Activated CD8-positive, alpha-beta memory T cell treated with anti-CD3 and anti-CD28 coated beads, Interleukin-2, amount 50 U/mL, for 24 hours (primary cell): ENCODE measurements around the gene LCOR.
"Not testable (repeated sequence)": the region's sequence is repeated elsewhere in the genome, so short reads cannot be mapped to it uniquely, and the experiment has no call there.

Experiments used
- DNase-seq: peaks from one replicate; pipeline ENCODE4 v3.0.0-alpha.2; 2020; ENCODE audit errors: extremely low read depth

Gene LCOR

GRCh38 chr10:97033841-97034240 is 201.7 kb downstream of the LCOR start:
- DNase-seq: not testable (repeated sequence)

DNA sequence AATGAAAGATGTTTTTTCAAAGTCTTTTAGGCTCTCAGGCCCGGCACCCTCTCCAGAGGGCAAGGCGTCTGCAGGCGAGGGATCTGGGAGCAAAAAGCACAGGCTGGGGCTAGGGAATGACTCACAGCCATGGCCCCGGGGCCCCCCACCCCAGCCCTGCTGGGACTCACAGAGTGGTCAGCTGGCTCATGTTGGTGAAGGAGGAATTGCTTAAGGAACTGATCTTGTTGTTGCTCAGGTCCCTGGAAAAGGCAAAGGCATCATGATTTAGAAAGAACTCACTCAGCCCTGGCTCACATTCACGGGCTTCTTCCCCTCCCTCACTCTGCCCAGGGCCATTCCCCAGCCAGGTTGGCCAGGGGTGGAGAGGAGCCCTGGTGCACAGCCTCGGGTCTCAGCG is 202.2 kb downstream of the LCOR start:
- DNase-seq: no peak

DNA sequence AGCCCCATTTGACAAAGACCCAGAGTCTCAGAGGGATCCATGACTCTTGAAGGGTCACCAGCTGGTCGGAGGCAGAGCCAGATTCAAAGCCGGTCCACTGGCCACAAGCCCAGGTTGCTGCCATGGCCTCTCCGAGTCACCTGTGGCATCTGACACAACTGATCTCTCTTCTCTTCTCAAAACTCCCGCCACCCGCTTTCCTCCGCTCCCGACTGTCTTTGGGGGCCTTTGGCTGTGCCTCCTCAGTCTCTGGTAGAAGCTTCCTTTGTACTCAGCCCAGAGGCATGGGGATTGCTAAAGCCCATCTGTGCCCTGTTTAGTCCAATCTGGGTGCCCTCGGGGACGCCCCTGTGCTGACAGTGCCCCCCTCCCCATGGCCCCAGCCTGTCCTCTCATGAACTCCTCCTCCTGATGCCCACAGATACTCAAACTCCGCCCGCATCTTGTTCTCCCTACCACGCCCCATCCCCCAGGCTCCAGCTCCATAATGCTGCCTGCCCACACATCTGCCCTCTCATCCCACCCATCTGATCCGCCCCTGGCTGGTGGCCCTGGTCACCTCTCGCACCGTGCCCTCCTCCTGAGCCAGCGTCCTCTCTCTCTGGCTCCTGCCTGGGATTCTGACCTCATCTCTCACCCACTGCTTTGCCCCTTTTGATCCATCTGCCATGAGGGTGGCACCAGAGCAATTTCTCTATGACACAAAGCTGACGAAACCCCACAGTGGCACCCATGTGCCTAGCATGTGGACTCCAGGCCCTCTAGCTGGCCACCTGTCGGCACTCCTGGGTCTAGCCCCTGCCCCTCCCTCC is 203.1 kb downstream of the LCOR start:
- no peak for DNase-seq

DNA sequence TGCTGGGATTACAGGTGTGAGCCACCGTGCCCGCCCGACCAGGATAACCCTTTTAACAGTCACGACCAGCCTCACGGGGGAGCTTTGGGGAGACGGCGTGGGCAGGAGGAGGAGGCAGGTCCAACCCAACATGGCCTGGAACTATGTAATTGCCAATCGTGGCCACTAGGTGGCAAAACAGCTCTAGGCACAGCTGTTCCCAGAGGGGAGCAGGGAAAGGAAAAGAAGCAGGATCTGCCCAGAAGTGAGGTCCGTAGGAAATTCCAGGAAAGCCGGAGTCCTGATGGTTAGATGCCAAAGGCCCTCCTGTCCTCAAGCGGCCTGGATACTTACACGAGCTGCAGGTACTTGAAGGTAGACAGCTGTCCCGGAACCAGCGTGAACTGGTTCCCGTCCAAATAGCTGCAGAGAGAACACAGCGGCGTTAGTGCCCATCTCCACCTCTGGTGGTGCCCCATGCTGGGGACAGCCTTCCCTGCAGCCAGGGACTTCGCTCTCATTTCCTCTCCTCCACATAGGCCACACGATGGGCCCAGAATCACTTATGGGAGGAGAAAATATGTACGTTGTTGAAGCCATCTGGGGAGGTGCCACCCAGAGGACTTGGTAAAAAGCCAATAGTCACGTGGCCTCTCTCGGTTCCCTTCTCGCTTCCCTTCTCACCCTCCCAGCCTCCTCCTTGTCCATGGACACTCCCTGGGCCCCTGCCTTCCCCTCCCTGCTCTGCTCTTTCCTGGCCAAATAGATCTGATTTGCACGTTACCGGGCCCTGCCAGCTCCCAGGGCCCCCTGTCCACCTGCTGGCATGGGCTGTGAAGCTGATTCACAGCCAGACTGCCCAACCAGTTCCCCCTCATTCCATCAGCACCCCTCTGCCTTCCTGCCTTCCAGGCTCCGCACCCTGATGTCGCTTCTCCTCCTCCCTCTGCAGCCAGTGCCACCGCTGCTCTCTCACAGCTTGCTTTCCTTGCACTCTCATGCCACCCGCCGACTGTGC is 205.6 kb downstream of the LCOR start:
- peak; percentile 51 for DNase-seq

DNA sequence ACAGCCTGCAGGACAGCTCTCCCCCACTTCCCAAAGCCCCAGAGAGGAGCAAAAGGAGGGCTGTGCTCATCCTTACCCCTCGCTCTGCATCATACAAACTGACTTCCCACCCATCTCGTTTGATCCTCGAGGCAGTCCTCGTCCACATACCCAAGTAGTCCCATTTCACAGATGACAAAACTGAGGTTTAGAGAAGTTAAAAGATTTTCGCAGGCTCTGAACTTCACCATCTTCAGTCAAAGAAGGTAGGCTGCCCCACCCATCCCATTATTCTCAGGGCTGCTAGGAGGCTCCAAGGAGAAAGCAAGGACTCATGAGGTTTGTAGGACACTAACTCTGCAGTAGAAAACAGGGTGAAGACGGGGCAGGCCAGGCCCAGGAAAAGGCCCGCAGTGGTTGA is 206.6 kb downstream of the LCOR start:
- DNase-seq: no peak

DNA sequence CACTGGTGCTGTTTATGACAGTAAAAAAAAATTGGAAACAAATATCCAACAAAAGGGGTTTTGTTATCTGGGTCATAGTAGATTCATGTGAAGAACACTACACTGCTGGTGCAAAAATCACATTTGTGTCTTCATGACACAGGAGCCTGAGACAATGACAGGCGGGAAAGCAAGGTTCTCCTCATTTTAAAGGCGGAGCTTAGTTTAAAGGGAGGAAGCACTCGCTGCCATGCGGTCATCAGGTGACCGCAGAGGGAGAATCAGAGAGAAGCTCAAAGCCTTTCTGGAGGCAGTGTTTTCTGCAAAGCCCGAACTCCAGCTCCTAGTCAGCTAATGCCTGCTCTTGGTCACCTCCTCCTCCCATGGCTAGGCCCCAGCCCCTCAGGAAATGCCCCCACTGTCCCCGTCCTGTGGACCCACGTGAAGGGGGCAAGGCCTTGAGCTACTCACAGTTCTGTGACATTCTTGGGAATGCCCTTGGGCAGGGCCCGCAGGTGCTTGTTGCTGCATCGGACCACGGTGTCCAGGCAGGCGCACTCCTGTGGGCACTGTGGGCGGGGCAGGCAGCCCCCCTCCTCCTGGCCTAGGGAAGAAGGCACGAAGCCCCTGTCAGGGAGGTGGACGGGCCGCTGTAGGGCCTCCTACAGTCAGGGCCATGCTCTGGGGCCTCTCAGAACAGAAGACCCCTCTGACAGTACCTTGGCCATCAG is 207.6 kb downstream of the LCOR start:
- DNase-seq: no peak

- DNase-seq: no peak
These were observed 208.1 kb downstream of the LCOR start for GRCh38 chr10:97040248-97040584.

- DNase-seq: no peak
These were observed 208.6 kb downstream of the LCOR start for GRCh38 chr10:97040706-97041105.

DNA sequence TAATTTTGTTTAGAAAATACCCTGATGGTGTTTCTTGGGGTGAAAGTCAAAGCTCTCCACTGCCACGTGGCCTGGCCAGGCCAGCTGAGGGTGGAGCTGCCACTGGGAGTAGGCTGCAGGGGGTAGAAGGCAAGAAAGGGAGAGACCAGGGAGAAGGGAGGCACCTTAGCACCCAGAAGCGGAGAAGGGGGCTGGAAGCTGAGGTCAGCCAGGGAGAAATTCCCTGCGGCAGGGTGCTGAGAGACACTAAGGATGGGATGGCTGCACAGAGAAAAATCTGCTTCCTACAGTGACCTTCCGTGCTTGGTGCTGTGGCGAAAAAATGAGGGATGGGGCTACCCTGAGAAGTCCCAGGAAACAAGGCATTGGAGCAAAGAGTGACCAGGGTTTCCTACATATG is 210.0 kb downstream of the LCOR start:
- no peak for DNase-seq

GRCh38 chr10:97042716-97043562 is 210.8 kb downstream of the LCOR start:
- DNase-seq: no peak

DNA sequence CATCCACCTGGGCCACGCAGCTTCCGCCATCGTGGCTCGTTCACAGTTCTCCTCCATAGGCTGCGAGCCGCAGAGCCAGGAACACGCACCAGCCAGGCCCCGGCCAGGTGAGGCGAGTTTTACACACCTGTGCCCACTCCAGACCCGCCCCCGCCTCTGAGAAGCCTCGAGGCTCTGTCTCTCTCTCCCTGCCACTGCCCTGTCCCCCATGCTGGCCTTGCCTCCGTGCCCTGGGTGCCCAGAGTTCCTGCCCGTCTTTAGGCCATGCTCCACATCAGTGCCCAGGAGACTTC is 211.4 kb downstream of the LCOR start:
- DNase-seq: no peak
